K562 (cell line): Measurements from ENCODE around the gene OPHN1. TPM values are rescaled to one million over a fixed set of nuclear protein-coding genes. Genes with fewer than 3 reads are reported as not detected.

ENCODE experiments used
- ATAC-seq: fragments of 200-7000 bp; cut with Tn5 transposase; 3 replicates; pipeline ENCODE4 v1.9.1; 2020; ENCODE audit warnings: moderate library complexity
- BruUV-seq: library from RNA; stranded (reverse); fragments of 400-500 nt; replicated peaks from 2 replicates; lab custom pipeline; 2021; lab: Mats Ljungman, UMichigan
- CTCF ChIA-PET: fragments of 300-600 bp; formaldehyde crosslinking; extraction: SDS; loops from one replicate; lab custom pipeline; 2021; ENCODE audit warnings: low intra/inter-chr PET ratio; lab: Yijun Ruan, JAX
- POLR2A ChIA-PET: fragments of 300-600, 350-650 bp; sonication (Branson Sonifier 250); formaldehyde crosslinking; extraction: SDS; loops from one replicate; lab custom pipeline; 2021; ENCODE audit warnings: antibody characterized with exemption, inconsistent platforms; lab: Yijun Ruan, JAX
- DNase-seq, 4 experiments: peaks; one replicate each; pipeline versions ENCODE4 v3.0.0 to v3.0.0-alpha.2; 2011 to 2018; ENCODE audit warnings: low spot score in 3 of 4, mixed read lengths in 3 of 4; ENCODE audit errors: extremely low read depth in 1 of 4
- FAIRE-seq: peaks from 2 replicates; lab custom pipeline; 2011; peaks lifted over from hg19 to GRCh38; lab: Jason Lieb, UNC
- H2AFZ ChIP-seq: 2 replicates; pipeline ENCODE4 v1.6.0; 2011; ENCODE audit warnings: low read depth, low read length, control low read depth, inconsistent platforms
- H3K27ac ChIP-seq: fragments of 200-600 bp; 3 replicates; pipeline ENCODE4 v1.8.0; 2011; ENCODE audit warnings: low read depth, mild to moderate bottlenecking, control low read depth, inconsistent platforms, low read length, moderate library complexity, mixed read lengths; ENCODE audit errors: extremely low read depth
- H3K27me3 ChIP-seq, 2 experiments: fragments of 300-600 bp in 1 of 2; 2 replicates in 1 of 2; 3 replicates in 1 of 2; pipeline versions ENCODE4 v1.6.0 to v1.8.0; 2011; ENCODE audit warnings: inconsistent platforms in 2 of 2, low read length in 2 of 2, mild to moderate bottlenecking in 1 of 2, mixed read lengths in 1 of 2, moderate library complexity in 1 of 2; ENCODE audit not compliant: control insufficient read depth in 2 of 2, insufficient read depth in 2 of 2
- H3K36me3 ChIP-seq: fragments of 300-600 bp; 3 replicates; pipeline ENCODE4 v1.8.0; 2011; ENCODE audit warnings: mild to moderate bottlenecking, low read length, inconsistent platforms; ENCODE audit not compliant: control insufficient read depth, insufficient read depth
- H3K4me1 ChIP-seq, 2 experiments: fragments of 200-600 bp in 1 of 2; replicated peaks in 1 of 2; 2 replicates in 1 of 2; 3 replicates in 1 of 2; pipeline versions ENCODE4 v1.5.1 to v1.8.0; 2011; ENCODE audit warnings: inconsistent platforms in 2 of 2, low read length in 2 of 2, mild to moderate bottlenecking in 1 of 2, mixed read lengths in 1 of 2, moderate library complexity in 1 of 2; ENCODE audit not compliant: control insufficient read depth in 2 of 2, insufficient read depth in 2 of 2
- H3K4me2 ChIP-seq: 2 replicates; pipeline ENCODE4 v1.6.1; 2011; ENCODE audit warnings: low read length, control low read depth, inconsistent platforms, mixed read lengths; ENCODE audit not compliant: insufficient read depth
- H3K4me3 ChIP-seq: fragments of 200-600 bp; sonication (generic), shearing (Covaris generic); 2 replicates; pipeline ENCODE4 v1.5.1; 2016; ENCODE audit warnings: control low read depth, inconsistent platforms
- H3K79me2 ChIP-seq: fragments of 200-600 bp; 3 replicates; pipeline ENCODE4 v1.8.0; 2011; ENCODE audit warnings: low read length, inconsistent platforms; ENCODE audit not compliant: control insufficient read depth, insufficient read depth
- H3K9ac ChIP-seq, 2 experiments: 2 replicates each; pipeline versions ENCODE4 v1.6.0 to v1.6.1; 2011; ENCODE audit warnings: low read depth in 2 of 2, low read length in 2 of 2, control low read depth in 1 of 2, inconsistent platforms in 1 of 2, mild to moderate bottlenecking in 1 of 2, mixed read lengths in 1 of 2; ENCODE audit not compliant: insufficient read depth in 1 of 2
- H3K9me1 ChIP-seq: one replicate; pipeline ENCODE4 v1.6.0; 2011; ENCODE audit warnings: inconsistent platforms, mild to moderate bottlenecking, low read length, moderate library complexity; ENCODE audit not compliant: control insufficient read depth, insufficient read depth
- H3K9me3 ChIP-seq: replicated peaks from 2 replicates; pipeline ENCODE4 v1.5.1; 2011; ENCODE audit warnings: low read depth, low read length, inconsistent platforms; ENCODE audit not compliant: control insufficient read depth, insufficient read depth
- H4K20me1 ChIP-seq: replicated peaks from 2 replicates; pipeline ENCODE4 v1.6.1; 2011; ENCODE audit warnings: low read length, inconsistent platforms, mixed read lengths; ENCODE audit not compliant: control insufficient read depth, insufficient read depth
- ATF1 ChIP-seq, 2 experiments: fragments of 450-650 bp in 1 of 2; IDR thresholded peaks; 2 replicates each; pipeline ENCODE4 v1.6.1; 2016; ENCODE audit warnings: missing compliant biosample characterization in 1 of 2, missing genetic modification characterization in 1 of 2
- HDGF ChIP-seq: fragments of 450-650 bp; IDR thresholded peaks from 2 replicates; pipeline ENCODE4 v1.6.1; 2016
- HMBOX1 ChIP-seq: sonication (generic); IDR thresholded peaks from 2 replicates; pipeline ENCODE4 v1.6.1; 2016
- MBD2 ChIP-seq: sonication (generic); IDR thresholded peaks from 2 replicates; pipeline ENCODE4 v1.6.1; 2016; ENCODE audit warnings: low read depth, borderline replicate concordance
- MEIS2 ChIP-seq: fragments of 450-650 bp; IDR thresholded peaks from 2 replicates; pipeline ENCODE4 v1.6.1; 2014; ENCODE audit warnings: mild to moderate bottlenecking; ENCODE audit not compliant: partially characterized antibody
- NRF1 ChIP-seq, 2 experiments: fragments of 450-650 bp; IDR thresholded peaks in 1 of 2; conservative IDR thresholded peaks in 1 of 2; 2 replicates each; pipeline ENCODE4 v1.6.1; 2014; ENCODE audit warnings: mild to moderate bottlenecking in 2 of 2
- RBM15 ChIP-seq: fragments of 200-400 bp; formaldehyde crosslinking; IDR thresholded peaks from 2 replicates; pipeline ENCODE4 v1.6.1; 2018; ENCODE audit warnings: mild to moderate bottlenecking, low read length, moderate library complexity; ENCODE audit not compliant: insufficient read depth
- SFPQ ChIP-seq: fragments of 200-400 bp; formaldehyde crosslinking; IDR thresholded peaks from 2 replicates; pipeline ENCODE4 v1.6.1; 2017; ENCODE audit warnings: mild to moderate bottlenecking, low read depth, low read length, moderate library complexity
- ZNF174 ChIP-seq: fragments of 250-450 bp; sonication (Bioruptor Pico); IDR thresholded peaks from 2 replicates; pipeline ENCODE4 v1.4.0; 2020; ENCODE audit warnings: mild to moderate bottlenecking
- ZNF316 ChIP-seq: fragments of 450-650 bp; IDR thresholded peaks from 2 replicates; pipeline ENCODE4 v1.6.1; 2016
- ZNF507 ChIP-seq: conservative IDR thresholded peaks from 2 replicates; pipeline ENCODE4 v1.6.1; 2017; ENCODE audit warnings: missing genetic modification characterization, missing compliant biosample characterization
- ZNF785 ChIP-seq: fragments of 250-450 bp; sonication (Bioruptor Pico); IDR thresholded peaks from 2 replicates; pipeline ENCODE4 v1.4.0; 2020; ENCODE audit warnings: mild to moderate bottlenecking
- ZZZ3 ChIP-seq: fragments of 450-650 bp; IDR thresholded peaks from 2 replicates; pipeline ENCODE4 v1.6.1; 2016; ENCODE audit warnings: antibody characterized with exemption, mild to moderate bottlenecking, moderate library complexity
- WGBS: fragments of 100-300 bp; shearing (Covaris generic); methylation state at CpG from one replicate; pipeline ENCODE4 v1.1.6; 2016; ENCODE audit warnings: low coverage, mixed read lengths; ENCODE audit not compliant: insufficient coverage; ENCODE audit errors: missing lambda C conversion rate; 5-methylcytosine and 5-hydroxymethylcytosine counted together
- in situ Hi-C: fragments of 300-500 bp; cut with MboI; formaldehyde crosslinking; loops from 4 replicates; pipeline ENCODE4 v1.15.0; 2018; ENCODE audit warnings: inconsistent platforms, mixed read lengths
- intact Hi-C: fragments of 100-400 bp; cut with micrococcal nuclease; formaldehyde crosslinking; loops from 2 replicates; pipeline ENCODE4 v1.14.2; 2022
- polyA plus RNA-seq, 8 experiments: library from polyadenylated mRNA; depleted of rRNA in 4 of 8; stranded (reverse) in 5 of 8; unstranded in 3 of 8; fragments of >200 nt; fragmentation: Nextera tagmentation in 2 of 8; fragmentation: Illumina TruSeq in 1 of 8; extraction: Ambion mirVana in 2 of 8; extraction: Trizol in 1 of 8; gene quantifications; 2 replicates each; pipeline versions ENCODE4 v1.2.1 to v1.2.3, GENCODE V29; 2011 to 2014; ENCODE audit warnings: inconsistent platforms in 1 of 8, missing spikeins in 1 of 8
- total RNA-seq, 7 experiments: library from RNA; depleted of rRNA in 6 of 7; stranded (reverse); fragments of >200 nt in 6 of 7; fragmentation: Illumina TruSeq in 2 of 7; extraction: Trizol in 2 of 7; gene quantifications; 2 replicates each; pipeline versions ENCODE4 v1.2.1 to v1.2.3, GENCODE V29; 2011 to 2021; ENCODE audit warnings: low replicate concordance in 1 of 7
- TF ChIP-seq, protein P1 (sequence below): sonication (generic); formaldehyde crosslinking; IDR thresholded peaks from 2 replicates; pipeline ENCODE4 v1.8.1; 2023; ENCODE audit warnings: mild to moderate bottlenecking, missing genetic modification reagents
- TF ChIP-seq, protein P2 (sequence below): sonication (generic); formaldehyde crosslinking; IDR thresholded peaks from 2 replicates; pipeline ENCODE4 v1.8.0; 2022; ENCODE audit warnings: mild to moderate bottlenecking, low read depth, missing genetic modification reagents
- TF ChIP-seq, protein P3 (sequence below): IDR thresholded peaks from 2 replicates; pipeline ENCODE4 v1.6.1; 2011; ENCODE audit warnings: borderline replicate concordance, low read depth, mild to moderate bottlenecking, moderate library complexity, low read length; ENCODE audit not compliant: insufficient read depth, poor library complexity, severe bottlenecking

Gene OPHN1
- total and polyA plus RNA-seq, 9 of the 15 experiments (the other 6 are each of a cell fraction or from before 2014, with no cell fraction given), result 0.28 to 1.8 (median 1.0) TPM

GRCh38 chrX:68139791-68140190 is 293.5 kb downstream of the OPHN1 start:
- in situ Hi-C loops, result no loop called here
- Histone ChIP-seq H3K4me3 (no peak overlapping the region), H3K9me1 (no peaks in the 10 kb centered on the region), H2AFZ (no peak overlapping the region), H3K79me2 (no peaks in the 10 kb centered on the region), H3K27ac (no peak overlapping the region), H3K4me1 (no peaks in the 10 kb centered on the region), H3K9ac (no peak overlapping the region), H4K20me1 (no peaks in the 10 kb centered on the region), H3K9me3 (no peaks in the 10 kb centered on the region), H3K4me2 (no peak overlapping the region), H3K36me3 (no peaks in the 10 kb centered on the region), H3K27me3 (no peaks in the 10 kb centered on the region)
- POLR2A ChIA-PET, result no interaction called here
- WGBS, result 10% methylated on average over 2 of the region's 2 CpGs
- FAIRE-seq (no peak), DNase-seq (no peak), ATAC-seq (no peak)
- intact Hi-C loops, result loop anchor here (10.0 kb wide), 2 partner anchors 115 to 585 kb away; no protein-coding TSS in a partner anchor
- no TSS peak for BruUV-seq
- CTCF ChIA-PET, result no interaction called here
- TF ChIP-seq, protein P1, sequence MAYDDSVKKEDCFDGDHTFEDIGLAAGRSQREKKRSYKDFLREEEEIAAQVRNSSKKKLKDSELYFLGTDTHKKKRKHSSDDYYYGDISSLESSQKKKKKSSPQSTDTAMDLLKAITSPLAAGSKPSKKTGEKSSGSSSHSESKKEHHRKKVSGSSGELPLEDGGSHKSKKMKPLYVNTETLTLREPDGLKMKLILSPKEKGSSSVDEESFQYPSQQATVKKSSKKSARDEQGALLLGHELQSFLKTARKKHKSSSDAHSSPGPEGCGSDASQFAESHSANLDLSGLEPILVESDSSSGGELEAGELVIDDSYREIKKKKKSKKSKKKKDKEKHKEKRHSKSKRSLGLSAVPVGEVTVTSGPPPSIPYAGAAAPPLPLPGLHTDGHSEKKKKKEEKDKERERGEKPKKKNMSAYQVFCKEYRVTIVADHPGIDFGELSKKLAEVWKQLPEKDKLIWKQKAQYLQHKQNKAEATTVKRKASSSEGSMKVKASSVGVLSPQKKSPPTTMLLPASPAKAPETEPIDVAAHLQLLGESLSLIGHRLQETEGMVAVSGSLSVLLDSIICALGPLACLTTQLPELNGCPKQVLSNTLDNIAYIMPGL (CRISPR knock-in tag), result no peak
- TF ChIP-seq, protein P2, sequence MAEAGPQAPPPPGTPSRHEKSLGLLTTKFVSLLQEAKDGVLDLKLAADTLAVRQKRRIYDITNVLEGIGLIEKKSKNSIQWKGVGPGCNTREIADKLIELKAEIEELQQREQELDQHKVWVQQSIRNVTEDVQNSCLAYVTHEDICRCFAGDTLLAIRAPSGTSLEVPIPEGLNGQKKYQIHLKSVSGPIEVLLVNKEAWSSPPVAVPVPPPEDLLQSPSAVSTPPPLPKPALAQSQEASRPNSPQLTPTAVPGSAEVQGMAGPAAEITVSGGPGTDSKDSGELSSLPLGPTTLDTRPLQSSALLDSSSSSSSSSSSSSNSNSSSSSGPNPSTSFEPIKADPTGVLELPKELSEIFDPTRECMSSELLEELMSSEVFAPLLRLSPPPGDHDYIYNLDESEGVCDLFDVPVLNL (CRISPR knock-in tag), result no peak
- no peak for TF ChIP-seq SFPQ
- no peak for TF ChIP-seq ZNF507 (tag)
- no peak for TF ChIP-seq ZNF316
- no peak for TF ChIP-seq HDGF
- TF ChIP-seq MEIS2, result no peak
- TF ChIP-seq RBM15, result no peak
- TF ChIP-seq ATF1 (CRISPR knock-in tag; IDR thresholded peaks at IDR 0.05), result no peak
- TF ChIP-seq ATF1 (tag; IDR thresholded peaks at IDR 0.05), result no peak
- no peak for TF ChIP-seq HMBOX1
- TF ChIP-seq, protein P3, sequence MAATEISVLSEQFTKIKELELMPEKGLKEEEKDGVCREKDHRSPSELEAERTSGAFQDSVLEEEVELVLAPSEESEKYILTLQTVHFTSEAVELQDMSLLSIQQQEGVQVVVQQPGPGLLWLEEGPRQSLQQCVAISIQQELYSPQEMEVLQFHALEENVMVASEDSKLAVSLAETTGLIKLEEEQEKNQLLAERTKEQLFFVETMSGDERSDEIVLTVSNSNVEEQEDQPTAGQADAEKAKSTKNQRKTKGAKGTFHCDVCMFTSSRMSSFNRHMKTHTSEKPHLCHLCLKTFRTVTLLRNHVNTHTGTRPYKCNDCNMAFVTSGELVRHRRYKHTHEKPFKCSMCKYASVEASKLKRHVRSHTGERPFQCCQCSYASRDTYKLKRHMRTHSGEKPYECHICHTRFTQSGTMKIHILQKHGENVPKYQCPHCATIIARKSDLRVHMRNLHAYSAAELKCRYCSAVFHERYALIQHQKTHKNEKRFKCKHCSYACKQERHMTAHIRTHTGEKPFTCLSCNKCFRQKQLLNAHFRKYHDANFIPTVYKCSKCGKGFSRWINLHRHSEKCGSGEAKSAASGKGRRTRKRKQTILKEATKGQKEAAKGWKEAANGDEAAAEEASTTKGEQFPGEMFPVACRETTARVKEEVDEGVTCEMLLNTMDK, result no peak
- TF ChIP-seq ZNF785 (CRISPR knock-in tag), result no peak
- TF ChIP-seq ZNF174, result no peak
- TF ChIP-seq NRF1 (conservative IDR thresholded peaks at IDR 0.05 in 1 of 2, IDR thresholded peaks at IDR 0.05 in 1 of 2), result no peak
- no peak for TF ChIP-seq ZZZ3
- no peak for TF ChIP-seq MBD2
